ENCODE measurements around the gene COPA.

The COPA gene

GRCh38 chr1:160369087-160369486 lies 26.0 kb upstream of the COPA start:
- CTCF ChIA-PET = interaction anchor here (0.9 to 9.5 kb wide), 5 partner anchors 8 to 291 kb away, joined by 3 to 78 read pairs (median 4); no protein-coding TSS in a partner anchor

GRCh38 chr1:160367934-160368923 lies 25.2 kb upstream of the COPA start:
- ChIA-PET CTCF (interaction anchor here (0.9 to 9.5 kb wide), 9 partner anchors 9 to 290 kb away, joined by 3 to 78 read pairs (median 4); no protein-coding TSS in a partner anchor), POLR2A (no interaction called here)
- TF ChIP-seq, protein P1, sequence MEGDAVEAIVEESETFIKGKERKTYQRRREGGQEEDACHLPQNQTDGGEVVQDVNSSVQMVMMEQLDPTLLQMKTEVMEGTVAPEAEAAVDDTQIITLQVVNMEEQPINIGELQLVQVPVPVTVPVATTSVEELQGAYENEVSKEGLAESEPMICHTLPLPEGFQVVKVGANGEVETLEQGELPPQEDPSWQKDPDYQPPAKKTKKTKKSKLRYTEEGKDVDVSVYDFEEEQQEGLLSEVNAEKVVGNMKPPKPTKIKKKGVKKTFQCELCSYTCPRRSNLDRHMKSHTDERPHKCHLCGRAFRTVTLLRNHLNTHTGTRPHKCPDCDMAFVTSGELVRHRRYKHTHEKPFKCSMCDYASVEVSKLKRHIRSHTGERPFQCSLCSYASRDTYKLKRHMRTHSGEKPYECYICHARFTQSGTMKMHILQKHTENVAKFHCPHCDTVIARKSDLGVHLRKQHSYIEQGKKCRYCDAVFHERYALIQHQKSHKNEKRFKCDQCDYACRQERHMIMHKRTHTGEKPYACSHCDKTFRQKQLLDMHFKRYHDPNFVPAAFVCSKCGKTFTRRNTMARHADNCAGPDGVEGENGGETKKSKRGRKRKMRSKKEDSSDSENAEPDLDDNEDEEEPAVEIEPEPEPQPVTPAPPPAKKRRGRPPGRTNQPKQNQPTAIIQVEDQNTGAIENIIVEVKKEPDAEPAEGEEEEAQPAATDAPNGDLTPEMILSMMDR (IDR thresholded peaks at IDR 0.05; ENCODE audit: control extremely low read depth, extremely low read depth, low read depth, missing control alignments) = no peak
- no peak for DNase-seq (ENCODE audit: extremely low spot score)

More at GRCh38 chr1:160369087-160369486, 26.0 kb upstream of the COPA start:
- TF ChIP-seq, protein P1 (IDR thresholded peaks at IDR 0.05; ENCODE audit: control extremely low read depth, extremely low read depth, low read depth, missing control alignments) = no peak
- POLR2A ChIA-PET = no interaction called here
- no peak for DNase-seq (ENCODE audit: extremely low spot score)

GRCh38 chr1:160367516-160367900 lies 24.5 kb upstream of the COPA start:
- ChIA-PET CTCF (interaction anchor here (1.3 to 9.5 kb wide), 6 partner anchors 9 to 282 kb away, joined by 3 to 78 read pairs (median 5); no protein-coding TSS in a partner anchor), POLR2A (no interaction called here)
- DNase-seq (ENCODE audit: extremely low spot score) = no peak
- TF ChIP-seq, protein P1 (IDR thresholded peaks at IDR 0.05; ENCODE audit: control extremely low read depth, extremely low read depth, low read depth, missing control alignments) = no peak

GRCh38 chr1:160366731-160367515 lies 23.9 kb upstream of the COPA start, which contains the start of gene NHLH1:
Gene NHLH1, plus strand, starts transcription at chr1:160367071. Its CDS starts 3,661 bp downstream, at chr1:160370732.
- TF ChIP-seq, protein P1 (IDR thresholded peaks at IDR 0.05; ENCODE audit: control extremely low read depth, extremely low read depth, low read depth, missing control alignments) = no peak
- ChIA-PET POLR2A (interaction anchor here (1.2 kb wide), 1 partner anchor 14 kb away, joined by 4 read pairs; no protein-coding TSS in a partner anchor), CTCF (interaction anchor here (1.0 to 9.5 kb wide), 8 partner anchors 9 to 288 kb away, joined by 3 to 78 read pairs (median 4); no protein-coding TSS in a partner anchor)
- DNase-seq (ENCODE audit: extremely low spot score) = no peak

DNA sequence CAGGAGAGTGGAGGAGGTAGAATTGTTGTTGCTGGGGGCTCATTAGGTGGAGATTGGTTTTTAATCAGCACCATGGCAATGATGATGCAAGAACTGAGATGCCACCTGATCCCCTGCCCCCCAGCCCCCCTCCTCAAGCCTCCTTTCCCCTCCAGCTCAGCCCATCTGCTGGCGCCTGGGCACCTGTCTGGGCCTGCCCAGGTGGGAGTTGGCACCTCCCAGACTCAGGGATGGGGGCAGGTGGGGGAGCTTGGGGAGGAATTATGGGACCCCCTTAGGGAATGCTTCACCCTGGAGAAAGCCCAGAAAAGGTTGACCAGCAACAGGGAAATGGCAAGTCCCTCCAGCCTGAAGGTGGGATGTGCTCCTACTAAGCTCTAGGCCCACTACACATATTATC lies 22.3 kb upstream of the COPA start:
- CTCF ChIA-PET = interaction anchor here (0.9 to 9.5 kb wide), 9 partner anchors 10 to 280 kb away, joined by 3 to 78 read pairs (median 4); no protein-coding TSS in a partner anchor

More for the DNA sequence above, 22.3 kb upstream of the COPA start:
- TF ChIP-seq, protein P1 (IDR thresholded peaks at IDR 0.05; ENCODE audit: control extremely low read depth, extremely low read depth, low read depth, missing control alignments) = no peak
- no peak for DNase-seq (ENCODE audit: extremely low spot score)
- POLR2A ChIA-PET = no interaction called here
